ENCODE results near the gene MXD1.

MXD1 gene

GRCh38 chr2:69914164-69914949 is 552 bp upstream of the MXD1 start:
- intact Hi-C loops (cut with DNase I; ENCODE audit: low total_unique reads) = loop anchor here (2.0 to 10.0 kb wide), 3 partner anchors 156 to 388 kb away; partner anchors contain the start of genes FAM136A and TIA1
- Histone ChIP-seq H3K27ac (peak overlapping the region; percentile 80 to 88), H3K9me3 (no peaks in the 10 kb centered on the region), H3K4me1 (peaks cover 0 to 36% (median 21%) of the 10 kb centered on the region in 4 donors), H3K27me3 (no peaks in the 10 kb centered on the region), H3K4me3 (peak overlapping the region; percentile 84 to 95), H3K36me3 (peaks cover 2 to 21% (median 11%) of the 10 kb centered on the region in 3 donors)
- peak in 1 of 2 experiments; percentile 6 for TF ChIP-seq CTCF (IDR thresholded peaks at IDR 0.05)
- DNase-seq = peak; percentile 100

GRCh38 chr2:69916106-69916505 is 1.2 kb downstream of the MXD1 start:
- Histone ChIP-seq H3K36me3 (peaks cover 3 to 16% (median 3%) of the 10 kb centered on the region in 3 donors), H3K9me3 (no peaks in the 10 kb centered on the region), H3K4me3 (peak overlapping the region; percentile 84 to 95), H3K27me3 (no peaks in the 10 kb centered on the region), H3K27ac (peak overlapping the region; percentile 90 to 95), H3K4me1 (peaks cover 0 to 36% (median 21%) of the 10 kb centered on the region in 4 donors)
- no peak for TF ChIP-seq CTCF (IDR thresholded peaks at IDR 0.05)
- no peak for DNase-seq
- intact Hi-C loops (cut with DNase I; ENCODE audit: low total_unique reads) = loop anchor here (5.0 to 10.0 kb wide), 2 partner anchors 226 to 329 kb away; partner anchors contain the start of gene TIA1

DNA sequence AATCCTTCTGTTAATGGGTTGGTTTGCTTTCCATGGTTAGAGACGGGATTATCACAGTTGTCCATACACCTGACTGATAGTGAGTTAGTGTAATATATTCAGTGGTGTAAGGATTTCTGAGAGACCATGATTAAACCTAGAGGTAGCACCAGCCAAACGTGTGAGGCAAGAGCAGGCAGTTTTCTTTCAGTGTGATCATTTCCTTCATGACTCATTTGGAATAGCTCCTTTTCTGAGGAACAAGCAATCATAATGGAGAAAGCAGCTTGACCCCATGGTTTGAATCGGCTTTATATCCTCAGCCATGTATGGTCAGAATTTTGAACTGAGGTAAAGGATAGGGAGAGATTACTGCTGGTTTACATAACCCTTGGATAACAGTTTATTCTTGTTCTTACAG is 2.9 kb downstream of the MXD1 start:
- Histone ChIP-seq H3K36me3 (peaks cover 15 to 31% (median 16%) of the 10 kb centered on the region in 3 donors), H3K4me3 (no peak overlapping the region), H3K9me3 (no peaks in the 10 kb centered on the region), H3K27ac (peak overlapping the region; percentile 41 to 61), H3K4me1 (peaks cover 0 to 36% (median 21%) of the 10 kb centered on the region in 4 donors), H3K27me3 (no peaks in the 10 kb centered on the region)
- DNase-seq = no peak
- intact Hi-C loops (cut with DNase I; ENCODE audit: low total_unique reads) = loop anchor here (5.0 to 10.0 kb wide), 2 partner anchors 224 to 327 kb away; partner anchors contain the start of gene TIA1
- TF ChIP-seq CTCF (IDR thresholded peaks at IDR 0.05) = no peak

DNA sequence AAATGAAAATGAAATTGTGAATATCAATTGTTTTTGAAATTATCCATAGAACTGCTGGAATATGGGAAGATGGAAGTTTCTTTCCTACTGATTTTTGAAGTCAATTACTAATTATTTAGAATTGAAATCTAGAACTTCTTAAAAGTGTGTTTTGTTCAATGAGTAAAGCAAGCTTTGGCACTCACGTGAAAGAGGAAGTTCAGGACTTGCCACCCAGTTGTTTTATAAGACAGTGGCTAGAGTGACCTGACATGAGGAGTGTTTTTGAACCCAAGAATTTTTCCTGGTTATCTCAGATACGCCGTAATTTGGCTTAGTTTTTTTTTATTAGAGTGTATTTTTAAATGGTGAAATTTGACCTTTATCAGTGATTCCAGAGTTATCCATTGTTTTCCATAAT is 3.5 kb downstream of the MXD1 start:
- intact Hi-C loops (cut with DNase I; ENCODE audit: low total_unique reads) = loop anchor here (5.0 to 10.0 kb wide), 2 partner anchors 224 to 326 kb away; partner anchors contain the start of gene TIA1

GRCh38 chr2:69923116-69923515 is 8.2 kb downstream of the MXD1 start:
- DNase-seq = no peak
- no peak for TF ChIP-seq CTCF (IDR thresholded peaks at IDR 0.05)
- intact Hi-C loops (cut with DNase I; ENCODE audit: low total_unique reads) = no loop called here
- H3K4me3 ChIP-seq = no peak overlapping the region
- peaks cover 0 to 6% (median 0%) of the 10 kb centered on the region in 4 donors for H3K4me1 ChIP-seq
- H3K27me3 ChIP-seq = no peaks in the 10 kb centered on the region
- H3K27ac ChIP-seq = no peak overlapping the region
- H3K36me3 ChIP-seq = peaks cover 15 to 52% (median 25%) of the 10 kb centered on the region in 3 donors
- no peaks in the 10 kb centered on the region for H3K9me3 ChIP-seq

More for the DNA sequence above, 3.5 kb downstream of the MXD1 start:
- peak overlapping the region; percentile 41 to 61 for H3K27ac ChIP-seq
- H3K36me3 ChIP-seq = peaks cover 15 to 35% (median 21%) of the 10 kb centered on the region in 3 donors
- no peak for DNase-seq
- H3K4me1 ChIP-seq = peaks cover 0 to 36% (median 21%) of the 10 kb centered on the region in 4 donors
- no peaks in the 10 kb centered on the region for H3K9me3 ChIP-seq
- no peak overlapping the region for H3K4me3 ChIP-seq
- no peak for TF ChIP-seq CTCF (IDR thresholded peaks at IDR 0.05)
- H3K27me3 ChIP-seq = no peaks in the 10 kb centered on the region

All from tibial artery (tissue), 4 donors.